Left hindlimb (tissue), 1 donor: ENCODE results near the gene ITGAE.
"Not testable (repeated sequence)": the region's sequence is repeated elsewhere in the genome, so short reads cannot be mapped to it uniquely, and the experiment has no call there.

Experiments used
- DNase-seq: peaks from one replicate; pipeline ENCODE4 v3.0.0-alpha.2; 2018

The ITGAE gene

GRCh38 chr17:3795390-3796102, 5.4 kb downstream of the ITGAE start:
- DNase-seq, result no peak

GRCh38 chr17:3794557-3795389, 6.2 kb downstream of the ITGAE start:
- DNase-seq, result no peak

GRCh38 chr17:3794152-3794551, 6.8 kb downstream of the ITGAE start:
- DNase-seq, result not testable (repeated sequence)

- not testable (repeated sequence) for DNase-seq
These were observed 7.7 kb downstream of the ITGAE start for GRCh38 chr17:3793258-3793657.

- DNase-seq, result no peak
These were observed 8.5 kb downstream of the ITGAE start for GRCh38 chr17:3792481-3792880.

GRCh38 chr17:3788200-3788599, 12.8 kb downstream of the ITGAE start:
- no peak for DNase-seq

- DNase-seq, result not testable (repeated sequence)
These were observed 15.7 kb downstream of the ITGAE start for GRCh38 chr17:3785323-3785722.

- DNase-seq, result no peak
These were observed 18.2 kb downstream of the ITGAE start for GRCh38 chr17:3782751-3783150.

- DNase-seq, result no peak
These were observed 20.0 kb downstream of the ITGAE start for GRCh38 chr17:3780986-3781385.

GRCh38 chr17:3777366-3778120, 23.4 kb downstream of the ITGAE start:
- no peak for DNase-seq

GRCh38 chr17:3773966-3774365, 27.0 kb downstream of the ITGAE start:
- no peak for DNase-seq

GRCh38 chr17:3773511-3773910, 27.5 kb downstream of the ITGAE start:
- no peak for DNase-seq

- DNase-seq, result no peak
These were observed 28.2 kb downstream of the ITGAE start for GRCh38 chr17:3772764-3773163.

- no peak for DNase-seq
These were observed 29.8 kb downstream of the ITGAE start for GRCh38 chr17:3771140-3771539.

- DNase-seq, result no peak
These were observed 30.5 kb downstream of the ITGAE start for GRCh38 chr17:3770466-3770865.

GRCh38 chr17:3768769-3769168, 32.2 kb downstream of the ITGAE start:
- no peak for DNase-seq

GRCh38 chr17:3768341-3768740, 32.6 kb downstream of the ITGAE start:
- DNase-seq, result no peak

GRCh38 chr17:3766779-3767178, 34.2 kb downstream of the ITGAE start:
- no peak for DNase-seq

- DNase-seq, result no peak
These were observed 35.0 kb downstream of the ITGAE start for GRCh38 chr17:3765981-3766380.

- no peak for DNase-seq
These were observed 37.2 kb downstream of the ITGAE start for GRCh38 chr17:3763777-3764170.

- DNase-seq, result no peak
These were observed 37.8 kb downstream of the ITGAE start for GRCh38 chr17:3762922-3763776.

- no peak for DNase-seq
These were observed 39.0 kb downstream of the ITGAE start for GRCh38 chr17:3761918-3762380.
